ENCODE data around the gene MAD1L1. TPM values are rescaled to one million over a fixed set of nuclear protein-coding genes. Genes with fewer than 3 reads are reported as not detected.

MAD1L1 gene
- total RNA-seq, 2 donors from 2014 or later: 59.1 to 61.4 TPM

DNA sequence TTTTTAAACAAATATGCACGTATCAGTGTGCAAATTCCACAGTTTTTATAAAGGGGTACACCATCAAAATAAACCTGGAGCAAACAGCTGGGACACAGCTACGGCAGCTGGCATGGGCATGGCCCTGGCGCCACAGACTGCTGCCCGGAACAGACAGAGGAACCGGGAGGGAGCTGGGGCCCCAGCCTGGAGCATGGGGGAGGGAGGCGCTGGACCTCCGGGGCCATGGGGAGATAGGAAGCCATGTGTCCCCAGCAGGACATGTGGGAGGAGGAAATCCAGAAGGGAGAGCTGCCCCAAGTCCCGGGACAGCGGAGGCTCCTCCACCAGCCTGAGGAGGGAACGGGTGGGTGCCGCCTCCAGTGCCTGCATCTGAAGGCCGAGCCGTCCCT, 180.1 kb downstream of the MAD1L1 start:
- DNase-seq: no peak
- TF ChIP-seq, protein P1, sequence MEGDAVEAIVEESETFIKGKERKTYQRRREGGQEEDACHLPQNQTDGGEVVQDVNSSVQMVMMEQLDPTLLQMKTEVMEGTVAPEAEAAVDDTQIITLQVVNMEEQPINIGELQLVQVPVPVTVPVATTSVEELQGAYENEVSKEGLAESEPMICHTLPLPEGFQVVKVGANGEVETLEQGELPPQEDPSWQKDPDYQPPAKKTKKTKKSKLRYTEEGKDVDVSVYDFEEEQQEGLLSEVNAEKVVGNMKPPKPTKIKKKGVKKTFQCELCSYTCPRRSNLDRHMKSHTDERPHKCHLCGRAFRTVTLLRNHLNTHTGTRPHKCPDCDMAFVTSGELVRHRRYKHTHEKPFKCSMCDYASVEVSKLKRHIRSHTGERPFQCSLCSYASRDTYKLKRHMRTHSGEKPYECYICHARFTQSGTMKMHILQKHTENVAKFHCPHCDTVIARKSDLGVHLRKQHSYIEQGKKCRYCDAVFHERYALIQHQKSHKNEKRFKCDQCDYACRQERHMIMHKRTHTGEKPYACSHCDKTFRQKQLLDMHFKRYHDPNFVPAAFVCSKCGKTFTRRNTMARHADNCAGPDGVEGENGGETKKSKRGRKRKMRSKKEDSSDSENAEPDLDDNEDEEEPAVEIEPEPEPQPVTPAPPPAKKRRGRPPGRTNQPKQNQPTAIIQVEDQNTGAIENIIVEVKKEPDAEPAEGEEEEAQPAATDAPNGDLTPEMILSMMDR (conservative IDR thresholded peaks at IDR 0.05): no peak
- Histone ChIP-seq H3K4me1 (ENCODE audit: control insufficient read depth, insufficient read depth, low read length) (no peaks in the 10 kb centered on the region), H3K9me3 (ENCODE audit: control insufficient read depth, low read length) (no peaks in the 10 kb centered on the region), H3K4me3 (ENCODE audit: low read length) (no peak overlapping the region), H3K9ac (ENCODE audit: extremely low read depth, low read length, poor library complexity, severe bottlenecking) (no peak overlapping the region), H3K27ac (ENCODE audit: low read depth, low read length) (no peak overlapping the region), H3K36me3 (ENCODE audit: control insufficient read depth, insufficient read depth, low read length) (peaks cover 3% of the 10 kb centered on the region), H3K27me3 (ENCODE audit: control insufficient read depth, insufficient read depth, low read length, poor library complexity, severe bottlenecking) (no peaks in the 10 kb centered on the region)
- H3K36me3 Mint-ChIP-seq (ENCODE audit: low read depth): peaks cover 4% of the 10 kb centered on the region
- no peaks in the 10 kb centered on the region for H3K9me3 Mint-ChIP-seq
- no peak overlapping the region for H3K4me3 Mint-ChIP-seq
- H3K27ac Mint-ChIP-seq: no peak overlapping the region
- 93 to 96% methylated on average over 11 to 13 of the region's 13 CpGs for WGBS, 2 experiments (ENCODE audit: insufficient coverage in 1 of 2, insufficient read length in 1 of 2)
- no peaks in the 10 kb centered on the region for H3K27me3 Mint-ChIP-seq (ENCODE audit: insufficient read depth)
- H3K4me1 Mint-ChIP-seq: peaks cover 10% of the 10 kb centered on the region

DNA sequence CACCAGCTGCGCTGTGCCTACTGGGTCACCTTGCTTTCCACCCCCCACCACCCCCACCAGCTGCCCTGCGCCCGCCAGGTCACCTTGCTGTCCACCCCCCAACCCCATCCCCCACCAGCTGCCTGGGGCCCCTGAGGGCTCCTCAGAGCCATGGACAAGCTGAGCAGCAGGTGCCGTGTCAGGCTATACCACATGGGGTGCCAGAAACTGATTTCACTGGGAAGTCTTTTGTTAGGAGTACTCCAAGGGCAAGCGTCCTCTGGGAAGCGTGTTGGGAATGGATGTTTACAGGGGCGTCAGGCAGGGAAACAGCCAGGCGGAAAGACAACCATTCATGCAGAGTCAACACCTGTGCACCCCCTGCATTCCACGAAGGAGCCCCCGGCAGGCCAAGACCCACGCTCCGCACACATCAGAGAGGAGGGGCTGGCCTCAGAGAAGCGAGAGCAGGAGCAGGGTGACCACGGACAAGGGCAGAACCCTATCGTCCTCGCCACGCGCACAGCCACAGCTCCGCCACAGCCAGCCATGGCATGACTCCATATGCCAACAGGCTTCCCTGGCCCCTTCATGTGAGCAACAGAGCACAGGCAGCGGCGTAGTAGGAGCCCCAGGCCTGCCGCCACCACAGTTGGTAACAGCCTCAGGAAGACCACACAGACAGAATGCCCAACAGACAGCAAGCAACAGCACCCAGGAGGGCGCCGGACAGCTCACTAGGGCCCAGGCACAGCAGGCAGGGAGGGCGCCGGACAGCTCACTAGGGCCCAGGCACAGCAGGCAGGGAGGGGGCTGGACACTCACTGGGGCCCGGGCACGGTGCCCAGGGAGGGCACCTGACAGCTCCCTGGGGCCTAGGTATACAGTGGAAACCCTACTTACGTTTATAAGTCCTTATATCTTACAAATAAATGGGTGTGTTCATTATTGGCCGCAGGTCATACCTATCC, 180.8 kb downstream of the MAD1L1 start:
- no peaks in the 10 kb centered on the region for H3K4me1 ChIP-seq (ENCODE audit: control insufficient read depth, insufficient read depth, low read length)
- H3K27me3 ChIP-seq (ENCODE audit: control insufficient read depth, insufficient read depth, low read length, poor library complexity, severe bottlenecking): no peaks in the 10 kb centered on the region
- H3K36me3 ChIP-seq (ENCODE audit: control insufficient read depth, insufficient read depth, low read length): peaks cover 3% of the 10 kb centered on the region
- Mint-ChIP-seq H3K4me1 (peaks cover 10% of the 10 kb centered on the region), H3K9me3 (no peaks in the 10 kb centered on the region), H3K4me3 (no peak overlapping the region), H3K36me3 (ENCODE audit: low read depth) (peaks cover 6% of the 10 kb centered on the region), H3K27me3 (ENCODE audit: insufficient read depth) (no peaks in the 10 kb centered on the region), H3K27ac (peak overlapping the region; percentile 72)
- DNase-seq: no peak
- WGBS, 2 experiments (ENCODE audit: insufficient coverage in 1 of 2, insufficient read length in 1 of 2): 89 to 94% methylated on average over 19 to 30 of the region's 30 CpGs
- TF ChIP-seq, protein P1 (conservative IDR thresholded peaks at IDR 0.05): no peak
- no peak overlapping the region for H3K27ac ChIP-seq (ENCODE audit: low read depth, low read length)
- H3K9ac ChIP-seq (ENCODE audit: extremely low read depth, low read length, poor library complexity, severe bottlenecking): no peak overlapping the region
- H3K9me3 ChIP-seq (ENCODE audit: control insufficient read depth, low read length): no peaks in the 10 kb centered on the region
- H3K4me3 ChIP-seq (ENCODE audit: low read length): no peak overlapping the region

DNA sequence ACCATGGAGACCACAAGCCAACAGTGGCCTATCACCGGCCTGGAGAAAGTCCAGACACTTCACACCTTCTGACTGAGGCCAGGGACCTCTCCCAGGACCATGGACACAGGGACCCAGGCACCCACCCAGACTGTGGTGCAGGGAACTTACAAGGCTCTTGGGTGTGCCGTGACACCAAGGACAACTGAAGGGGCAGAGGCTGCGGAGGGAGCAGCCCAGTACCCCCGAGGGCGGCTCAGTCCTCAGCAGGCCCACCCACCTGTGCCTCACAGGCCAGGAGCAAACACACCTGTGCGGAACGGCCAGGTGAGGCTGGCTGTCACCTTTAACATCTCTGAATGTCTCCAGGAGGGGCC, 182.3 kb downstream of the MAD1L1 start:
- H3K27me3 Mint-ChIP-seq (ENCODE audit: insufficient read depth): no peaks in the 10 kb centered on the region
- WGBS, 2 experiments (ENCODE audit: insufficient coverage in 1 of 2, insufficient read length in 1 of 2): 95 to 100% methylated on average over 1 to 7 of the region's 7 CpGs
- H3K9ac ChIP-seq (ENCODE audit: extremely low read depth, low read length, poor library complexity, severe bottlenecking): no peak overlapping the region
- no peak overlapping the region for H3K4me3 Mint-ChIP-seq
- no peaks in the 10 kb centered on the region for H3K9me3 Mint-ChIP-seq
- H3K4me1 ChIP-seq (ENCODE audit: control insufficient read depth, insufficient read depth, low read length): no peaks in the 10 kb centered on the region
- no peak overlapping the region for H3K4me3 ChIP-seq (ENCODE audit: low read length)
- H3K36me3 Mint-ChIP-seq (ENCODE audit: low read depth): peaks cover 6% of the 10 kb centered on the region
- TF ChIP-seq, protein P1 (conservative IDR thresholded peaks at IDR 0.05): no peak
- DNase-seq: no peak
- H3K9me3 ChIP-seq (ENCODE audit: control insufficient read depth, low read length): no peaks in the 10 kb centered on the region
- peaks cover 10% of the 10 kb centered on the region for H3K4me1 Mint-ChIP-seq
- H3K36me3 ChIP-seq (ENCODE audit: control insufficient read depth, insufficient read depth, low read length): peaks cover 3% of the 10 kb centered on the region
- no peak overlapping the region for H3K27ac Mint-ChIP-seq
- no peaks in the 10 kb centered on the region for H3K27me3 ChIP-seq (ENCODE audit: control insufficient read depth, insufficient read depth, low read length, poor library complexity, severe bottlenecking)
- no peak overlapping the region for H3K27ac ChIP-seq (ENCODE audit: low read depth, low read length)

All from endodermal cell (in vitro differentiated cells).